Kidney capillary endothelial cell (primary cell): ENCODE data around the gene RASAL3.

ENCODE experiments used
- DNase-seq: peaks from one replicate; pipeline ENCODE4 v3.0.0-alpha.2; 2018; ENCODE audit warnings: low spot score

The RASAL3 gene

DNA sequence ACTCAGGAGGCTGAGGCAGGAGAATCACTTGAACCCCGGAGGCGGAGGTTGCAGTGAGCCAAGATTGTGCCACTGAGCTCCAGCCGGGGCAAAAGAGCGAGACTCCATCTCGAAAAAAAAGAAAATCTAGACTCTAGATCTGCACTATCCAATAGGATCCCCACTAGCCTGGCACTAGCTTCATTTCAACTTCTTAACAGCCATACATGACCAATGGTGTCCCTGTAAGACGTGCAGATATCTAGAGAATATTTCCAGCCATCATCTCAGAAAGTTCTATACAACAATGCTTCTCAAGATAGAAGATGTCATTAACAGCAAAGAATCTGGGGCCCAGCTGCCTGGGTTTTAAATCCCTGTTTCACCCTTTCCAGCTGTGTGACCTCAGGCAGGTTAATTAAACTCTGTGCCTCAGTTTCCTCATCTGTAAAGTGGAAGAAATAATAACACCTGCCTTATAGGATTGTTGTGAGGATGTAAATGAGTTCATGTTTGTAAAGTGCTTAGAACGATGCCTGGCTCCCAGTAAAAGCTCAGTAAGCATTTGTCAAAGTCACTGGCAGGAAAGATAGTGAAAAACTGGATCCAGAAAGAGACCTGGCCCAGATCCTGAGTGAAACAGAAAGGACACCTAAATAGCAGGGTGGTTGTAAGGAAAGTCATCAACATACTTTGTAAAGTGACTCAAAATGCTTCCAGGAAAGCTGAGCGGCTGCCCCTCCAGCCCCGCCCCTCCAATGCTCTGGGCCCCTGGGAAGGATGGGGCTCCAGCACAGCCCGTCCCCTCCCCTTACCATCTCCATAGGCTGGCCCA lies 28.1 kb downstream of the RASAL3 start:
- DNase-seq: no peak

DNA sequence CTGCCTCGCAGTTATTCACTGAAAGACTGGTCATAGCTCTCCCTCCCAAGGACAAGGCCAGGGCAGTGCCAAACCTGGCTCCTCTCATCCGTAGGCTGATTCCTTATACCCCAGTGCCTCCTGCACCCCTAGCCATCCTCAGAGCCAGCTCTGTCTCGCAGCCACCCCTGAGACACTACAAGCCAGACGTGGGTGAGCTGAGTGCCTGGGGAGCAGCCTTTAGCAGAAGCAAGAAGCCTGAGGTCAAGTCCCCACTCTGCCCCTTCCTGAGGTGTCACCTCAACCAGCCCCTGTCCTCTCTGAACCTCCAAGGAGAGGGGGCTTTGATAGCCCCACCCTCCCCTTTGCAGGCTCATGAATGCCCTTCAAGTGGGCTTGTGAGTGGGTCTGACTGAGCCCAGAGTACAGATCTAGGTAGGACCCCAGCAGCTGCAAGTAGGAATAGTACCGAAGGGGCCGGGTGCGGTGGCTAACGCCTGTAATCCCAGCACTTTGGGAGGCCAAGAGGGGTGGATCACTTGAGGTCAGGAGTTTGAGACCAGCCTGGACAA lies 30.8 kb downstream of the RASAL3 start:
- DNase-seq: no peak

DNA sequence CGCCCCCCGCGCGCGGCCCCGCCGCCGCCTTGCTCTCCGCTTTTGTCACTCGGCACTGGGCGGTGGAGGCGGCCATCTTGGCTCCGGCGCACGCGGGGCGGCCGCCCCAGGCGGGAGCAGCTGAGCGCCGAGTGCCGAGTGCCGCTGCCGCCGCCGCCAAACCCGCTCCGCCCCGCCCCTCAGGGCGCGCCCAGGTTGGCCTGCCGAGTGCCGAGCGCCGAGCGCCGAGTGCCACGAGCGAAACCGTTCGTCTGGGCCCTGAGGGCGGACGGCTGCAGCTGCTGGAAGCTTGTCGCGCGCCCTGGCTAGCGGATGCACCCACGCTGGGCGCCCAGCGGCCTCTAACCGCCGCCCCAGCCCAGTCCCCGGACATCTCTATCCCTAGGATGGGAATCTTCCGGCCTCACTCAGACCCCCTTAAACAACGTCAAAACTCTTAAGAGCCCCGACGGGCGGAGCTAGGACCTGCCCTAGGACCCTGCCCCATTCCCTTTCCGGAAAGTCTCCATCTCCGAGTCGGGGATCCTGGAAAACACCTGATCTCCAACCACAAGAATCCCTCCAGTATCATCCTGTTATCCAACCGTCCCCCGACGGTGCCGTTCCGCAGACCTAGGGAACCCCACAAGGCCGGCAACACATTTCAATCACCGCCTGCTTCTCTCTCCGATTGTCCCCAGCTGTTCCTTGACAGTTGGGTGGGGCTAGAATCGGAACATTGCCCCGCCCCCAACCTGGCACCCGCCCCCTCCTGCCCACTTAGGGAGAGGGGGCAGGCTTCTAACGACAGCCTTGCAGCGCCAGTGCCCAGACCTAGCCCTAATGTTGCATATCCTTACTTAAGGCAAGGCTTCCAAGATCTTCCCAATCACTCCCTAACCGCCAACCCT lies 31.5 kb downstream of the RASAL3 start:
- DNase-seq: peak; percentile 83

DNA sequence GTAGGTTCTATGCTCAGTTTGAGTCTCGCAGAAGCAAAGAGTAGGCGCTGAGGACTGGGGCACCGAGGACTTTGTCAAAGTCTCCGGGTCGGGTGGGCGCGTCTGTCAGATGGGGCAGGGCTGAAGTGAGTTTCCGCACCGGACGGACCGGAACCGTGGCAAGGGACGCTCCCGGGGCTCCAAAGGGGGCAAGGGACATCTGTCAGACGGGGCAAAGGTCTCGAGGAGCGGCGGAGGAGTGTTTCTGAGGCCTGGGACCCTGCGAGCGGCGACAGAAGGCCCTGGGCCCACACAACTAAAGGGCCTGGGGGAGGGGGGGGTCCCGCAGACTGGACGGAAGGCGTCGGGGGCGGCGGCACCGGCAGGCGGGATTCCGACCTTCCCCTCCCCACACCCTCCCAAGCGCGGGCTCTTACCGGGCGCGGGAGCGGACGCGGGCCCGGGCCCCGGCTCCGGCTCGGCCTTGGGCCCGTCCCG lies 32.3 kb downstream of the RASAL3 start:
- peak; percentile 9 for DNase-seq

DNA sequence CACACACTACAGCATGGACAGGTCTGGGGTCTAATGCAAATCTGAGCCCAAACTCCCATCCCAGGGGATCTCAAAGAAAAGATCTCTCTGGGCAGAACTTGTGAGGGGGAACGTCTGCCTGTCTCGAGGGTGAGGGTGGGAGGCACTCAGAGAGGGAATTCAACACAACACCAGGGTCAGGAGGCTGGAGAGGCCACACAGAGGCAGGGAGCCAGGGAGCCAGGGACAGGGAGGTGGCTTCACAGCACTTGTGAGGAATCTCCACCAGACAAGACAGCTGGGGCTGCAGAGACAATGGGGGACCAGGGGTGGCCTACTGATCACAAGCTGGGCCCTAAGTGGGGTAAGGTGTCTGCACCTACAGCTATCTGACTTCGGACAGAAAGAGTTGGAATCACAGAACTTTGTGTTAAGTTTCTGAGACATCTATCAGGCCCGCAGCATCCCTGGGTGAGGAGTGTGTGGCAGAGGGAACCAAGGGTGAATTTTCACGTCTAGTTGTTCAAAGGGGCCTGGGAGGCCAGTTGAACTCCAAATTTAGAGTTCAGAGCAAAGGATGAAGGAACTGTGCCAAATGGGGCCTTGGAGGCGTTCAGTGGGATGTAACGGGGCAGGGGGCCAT lies 32.8 kb downstream of the RASAL3 start:
- DNase-seq: no peak

DNA sequence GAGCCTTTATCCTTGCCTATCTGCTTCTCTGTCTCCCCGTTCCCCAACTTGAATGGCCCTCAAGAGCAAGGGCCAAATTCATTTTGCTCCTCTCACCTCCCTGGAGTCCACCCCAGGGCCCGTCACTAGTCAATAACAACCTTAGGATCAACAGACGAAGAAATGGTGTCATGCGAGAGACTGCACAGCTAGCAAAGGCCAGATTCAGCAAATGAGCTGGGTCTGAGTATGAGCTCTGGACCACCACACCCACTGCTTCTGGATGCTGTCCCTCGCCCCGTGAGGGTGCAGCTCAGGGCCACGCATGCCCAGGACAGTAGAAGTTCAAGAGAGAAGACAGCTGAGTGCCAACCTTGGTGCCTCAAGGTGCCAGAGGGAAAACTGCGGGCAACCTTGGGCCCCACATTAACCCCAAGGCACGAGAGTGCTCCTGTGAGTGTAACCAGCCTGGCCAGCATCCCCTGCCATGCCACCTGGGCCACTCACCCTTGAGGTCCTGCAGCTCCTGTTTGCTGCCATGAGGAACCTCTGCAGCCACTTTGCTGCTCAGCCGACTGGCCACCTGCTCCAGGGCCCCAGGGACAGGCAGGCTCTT lies 33.7 kb downstream of the RASAL3 start:
- no peak for DNase-seq

DNA sequence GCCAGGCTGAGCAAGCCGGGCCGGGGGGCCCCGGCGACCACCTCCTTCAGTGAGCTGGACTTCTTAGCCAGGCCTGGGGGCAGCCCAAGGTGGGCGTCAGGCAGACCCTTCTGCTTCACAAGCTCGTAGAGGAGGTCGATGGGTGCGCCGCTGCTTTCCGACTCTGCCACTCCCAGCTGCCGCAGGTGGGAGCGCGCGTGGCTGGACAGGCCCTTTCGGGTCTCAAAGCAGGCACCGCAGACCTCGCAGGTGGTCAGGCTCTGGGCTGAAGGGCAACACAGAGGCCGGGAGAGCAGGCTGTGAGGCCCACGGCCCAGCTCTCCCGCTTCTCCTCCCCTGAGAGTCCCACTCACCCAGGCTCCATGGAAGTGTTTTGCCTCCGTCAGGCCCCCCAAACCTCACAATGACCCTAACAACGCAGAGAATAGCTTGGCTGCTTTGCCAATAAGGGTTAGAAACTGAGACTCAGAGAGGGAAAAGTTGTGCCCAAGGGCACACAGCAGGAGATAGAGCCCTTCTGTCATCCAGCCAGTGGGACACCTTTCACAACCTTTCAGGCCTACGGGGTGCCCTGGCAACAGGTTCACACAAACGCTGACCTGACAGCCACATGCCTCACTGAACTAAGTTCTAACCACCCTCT lies 34.4 kb downstream of the RASAL3 start:
- no peak for DNase-seq

DNA sequence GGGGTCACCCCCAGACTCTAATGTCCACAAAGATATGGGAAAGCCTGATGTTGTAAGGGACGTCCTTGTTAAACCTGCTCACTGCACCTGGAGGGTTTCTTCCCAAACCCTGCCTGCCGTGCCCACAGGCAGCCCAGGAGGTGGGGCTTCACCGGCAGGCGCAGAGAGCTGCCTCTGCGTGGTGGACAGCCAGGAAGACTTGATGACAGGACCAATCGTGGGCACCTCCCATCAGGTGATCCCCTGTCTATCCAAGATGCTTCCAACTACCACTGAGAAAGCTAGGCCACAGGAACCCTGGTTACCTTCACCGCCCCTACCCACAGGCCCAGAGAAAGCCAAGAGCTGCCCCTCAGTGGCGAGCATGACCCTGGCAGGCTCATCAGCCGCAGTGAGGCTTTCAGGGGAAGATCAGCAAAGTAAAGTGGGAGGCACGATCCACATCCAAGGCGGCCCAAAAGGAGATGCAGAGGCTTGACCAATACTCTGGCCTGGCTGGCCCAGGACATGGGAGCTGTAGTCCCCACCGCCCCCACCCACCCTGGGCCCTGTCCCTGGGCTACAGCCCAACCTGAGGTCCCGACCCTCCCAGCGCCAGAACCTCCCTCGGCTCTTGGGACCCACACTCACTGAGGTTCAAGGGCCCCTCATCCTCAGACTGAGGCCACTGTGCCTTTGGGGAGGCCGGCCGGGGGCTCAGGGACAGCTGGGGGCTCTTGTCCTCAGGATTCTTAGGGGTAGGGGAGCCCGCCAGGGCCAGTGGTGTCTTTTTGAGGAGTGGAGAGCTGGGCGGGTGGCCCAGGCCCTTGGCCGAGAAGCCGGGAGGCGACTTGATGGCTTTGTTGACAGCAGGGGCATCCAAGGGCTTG lies 35.2 kb downstream of the RASAL3 start:
- DNase-seq: no peak

DNA sequence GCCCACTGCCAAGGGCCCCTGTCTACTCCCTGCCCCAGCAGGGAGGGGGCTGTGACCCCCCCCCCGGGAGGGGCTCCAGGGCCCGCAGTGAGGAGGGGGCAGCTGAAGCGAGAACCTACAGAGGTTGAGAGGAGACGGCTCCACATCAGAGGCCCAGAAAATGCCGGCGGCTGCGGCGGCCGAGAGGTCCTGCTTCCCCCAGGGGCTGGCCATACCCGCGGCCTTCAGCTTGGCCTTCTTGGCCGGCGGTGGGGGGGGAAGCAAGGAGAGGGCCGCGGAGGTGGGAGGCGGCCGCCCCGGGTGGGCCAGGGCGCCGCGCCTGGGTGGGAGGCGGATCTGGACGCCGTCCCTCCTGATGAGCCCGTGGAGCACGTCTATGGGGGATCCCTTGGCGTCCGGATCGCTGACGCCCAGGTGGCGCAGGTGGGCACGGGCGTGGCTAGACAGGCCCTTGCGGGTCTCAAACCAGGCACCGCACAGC lies 36.3 kb downstream of the RASAL3 start:
- no peak for DNase-seq

DNA sequence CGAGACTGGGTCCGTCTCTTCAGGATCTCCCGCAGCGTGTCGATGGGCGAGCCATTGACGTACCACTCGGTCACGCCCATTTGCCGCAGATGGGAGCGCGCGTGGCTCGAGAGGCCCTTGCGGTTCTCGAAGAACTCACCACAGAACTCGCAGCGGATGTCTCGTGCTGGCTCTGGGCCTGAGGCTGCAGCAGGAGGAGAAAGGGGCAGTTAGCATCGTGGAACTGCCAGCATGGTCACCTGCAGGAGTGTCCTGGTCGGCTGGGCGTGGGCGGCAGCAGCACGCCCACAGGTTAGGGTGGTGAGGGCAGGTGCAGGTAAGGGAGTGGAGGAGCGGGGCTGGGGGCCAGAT lies 37.0 kb downstream of the RASAL3 start:
- no peak for DNase-seq

DNA sequence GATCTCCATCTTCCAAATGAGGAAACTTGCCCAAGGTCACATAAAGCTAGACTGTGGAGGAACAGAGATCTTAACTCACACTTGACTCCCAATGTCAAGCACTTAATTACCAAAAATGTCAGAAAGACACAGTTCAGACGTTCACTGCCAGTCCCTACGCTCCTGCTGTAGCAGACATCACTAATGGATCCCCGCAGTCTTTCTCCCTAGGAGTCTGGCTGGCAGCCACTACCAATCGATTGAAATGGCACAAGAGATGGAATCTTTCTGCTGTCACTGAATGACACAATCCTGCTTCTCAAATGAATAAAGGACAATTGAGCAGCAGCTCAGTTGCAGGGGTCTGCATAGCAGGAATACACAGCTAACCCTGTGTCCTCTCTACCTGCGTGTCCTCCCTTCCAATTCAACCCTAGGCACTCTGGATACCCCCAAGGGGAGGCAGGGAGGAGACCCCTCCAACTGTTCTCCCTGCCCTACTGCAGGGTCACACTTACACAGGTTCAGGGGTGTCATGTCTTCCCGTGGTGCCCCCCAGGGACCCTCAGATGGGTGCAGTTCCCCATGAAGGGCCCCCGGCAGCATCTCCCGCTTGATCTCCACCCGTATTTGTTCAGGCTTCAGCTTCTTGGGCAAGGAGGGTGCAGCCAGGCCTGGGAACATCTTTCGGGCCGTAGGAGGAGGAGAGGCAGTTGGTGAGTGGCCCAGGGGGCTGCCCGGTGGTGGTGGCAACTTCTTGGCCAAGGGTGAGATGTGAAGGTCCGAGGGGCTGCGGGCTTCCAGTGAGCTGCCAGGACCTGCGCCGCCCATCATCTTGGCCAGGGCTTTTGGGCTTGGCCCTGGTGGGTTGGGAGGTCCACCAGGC lies 37.6 kb downstream of the RASAL3 start:
- DNase-seq: no peak

DNA sequence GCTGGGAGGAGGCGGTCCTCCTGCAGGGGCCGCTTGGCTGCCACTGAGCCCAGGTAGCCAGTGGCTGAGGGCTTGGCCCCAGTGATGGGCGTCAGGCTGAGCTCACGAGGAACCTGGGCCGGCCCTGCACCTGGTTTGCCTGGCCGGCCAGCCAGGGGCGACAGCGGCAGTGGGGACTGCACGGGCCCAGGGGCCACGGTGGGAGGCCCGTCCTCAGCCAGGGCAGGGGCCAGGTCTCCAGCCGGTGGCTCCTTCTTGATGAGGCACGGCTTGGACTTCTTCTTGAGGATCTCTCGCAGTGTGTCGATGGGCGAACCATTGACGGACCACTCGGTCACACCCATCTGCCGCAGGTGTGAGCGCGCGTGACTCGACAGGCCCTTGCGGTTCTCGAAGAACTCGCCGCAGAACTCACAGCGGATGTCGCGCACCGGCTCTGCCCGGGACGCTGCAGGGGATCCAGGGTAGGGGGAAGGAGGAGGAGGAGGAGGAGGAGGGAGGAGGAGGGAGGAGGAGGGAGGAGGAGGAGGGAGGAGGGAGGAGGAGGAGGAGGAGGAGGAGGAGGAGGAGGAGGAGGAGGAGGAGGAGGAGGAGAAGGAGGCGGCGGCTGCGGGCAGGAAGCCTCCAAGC lies 38.9 kb downstream of the RASAL3 start:
- no peak for DNase-seq

DNA sequence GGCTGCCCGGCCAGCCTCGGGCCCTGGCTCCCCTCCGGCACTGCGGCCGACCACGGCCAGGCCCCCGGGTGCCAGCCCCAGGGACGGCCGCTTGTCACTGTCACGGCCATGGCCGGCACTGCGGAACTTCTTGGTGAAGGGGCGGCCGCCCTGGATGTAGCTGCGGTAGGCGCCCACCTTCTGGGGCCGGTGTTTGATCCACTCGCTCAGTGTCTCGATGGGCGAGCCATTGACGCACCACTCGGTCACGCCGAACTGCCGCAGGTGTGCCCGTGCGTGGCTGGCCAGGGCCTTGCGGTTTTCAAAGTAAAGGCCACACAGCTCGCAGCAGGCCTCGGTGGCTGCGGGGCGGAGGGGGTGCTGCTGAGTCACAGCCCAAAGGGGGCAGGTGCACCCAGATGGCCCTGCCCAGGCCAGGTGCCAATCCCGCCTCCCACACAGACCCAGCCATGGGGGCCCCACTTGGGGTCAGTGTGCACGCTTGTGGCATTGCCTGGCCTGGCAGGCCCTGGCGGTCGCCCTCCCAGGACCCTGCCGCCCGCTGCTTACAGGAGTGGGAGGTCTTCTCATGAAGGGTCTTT lies 39.6 kb downstream of the RASAL3 start:
- DNase-seq: no peak

DNA sequence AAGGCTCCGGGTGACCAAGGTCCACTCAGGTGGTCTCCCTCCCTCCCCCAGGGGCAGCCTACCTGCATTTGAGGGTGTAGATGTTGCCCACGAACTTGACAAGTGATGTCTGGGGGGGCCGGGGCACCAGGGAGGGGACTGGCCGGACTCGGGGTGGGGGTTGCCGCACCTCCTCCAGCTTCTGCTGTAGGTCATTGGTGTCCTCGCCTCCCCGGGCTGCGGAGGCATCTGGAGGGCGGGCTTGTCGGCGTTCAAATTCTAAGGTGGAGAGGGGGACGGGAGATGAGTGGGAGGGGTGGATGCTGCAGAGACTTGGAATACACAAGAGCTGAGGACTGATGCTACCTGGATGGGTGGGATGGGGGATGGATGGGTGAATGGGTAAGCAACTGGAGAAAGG lies 40.2 kb downstream of the RASAL3 start:
- DNase-seq: no peak

DNA sequence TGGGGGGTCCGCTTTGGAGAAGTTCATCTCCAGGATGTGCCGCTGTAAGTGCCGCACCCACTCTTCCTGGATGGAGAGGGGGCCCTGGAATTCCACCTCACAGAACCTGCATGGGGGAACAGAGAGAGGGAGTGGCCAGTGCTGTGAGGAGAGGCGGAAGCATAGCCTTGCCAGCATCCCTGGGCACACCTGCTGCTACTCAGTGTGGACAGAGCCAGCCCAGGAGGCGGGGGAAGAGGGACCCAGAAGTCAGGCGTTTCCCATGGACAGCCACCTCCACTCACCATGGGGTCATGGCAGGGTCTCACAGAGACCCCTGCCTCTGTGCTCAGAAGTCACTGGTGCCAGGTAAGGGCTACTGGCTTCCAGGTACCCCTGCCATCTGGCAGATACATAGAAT lies 41.2 kb downstream of the RASAL3 start:
- no peak for DNase-seq

DNA sequence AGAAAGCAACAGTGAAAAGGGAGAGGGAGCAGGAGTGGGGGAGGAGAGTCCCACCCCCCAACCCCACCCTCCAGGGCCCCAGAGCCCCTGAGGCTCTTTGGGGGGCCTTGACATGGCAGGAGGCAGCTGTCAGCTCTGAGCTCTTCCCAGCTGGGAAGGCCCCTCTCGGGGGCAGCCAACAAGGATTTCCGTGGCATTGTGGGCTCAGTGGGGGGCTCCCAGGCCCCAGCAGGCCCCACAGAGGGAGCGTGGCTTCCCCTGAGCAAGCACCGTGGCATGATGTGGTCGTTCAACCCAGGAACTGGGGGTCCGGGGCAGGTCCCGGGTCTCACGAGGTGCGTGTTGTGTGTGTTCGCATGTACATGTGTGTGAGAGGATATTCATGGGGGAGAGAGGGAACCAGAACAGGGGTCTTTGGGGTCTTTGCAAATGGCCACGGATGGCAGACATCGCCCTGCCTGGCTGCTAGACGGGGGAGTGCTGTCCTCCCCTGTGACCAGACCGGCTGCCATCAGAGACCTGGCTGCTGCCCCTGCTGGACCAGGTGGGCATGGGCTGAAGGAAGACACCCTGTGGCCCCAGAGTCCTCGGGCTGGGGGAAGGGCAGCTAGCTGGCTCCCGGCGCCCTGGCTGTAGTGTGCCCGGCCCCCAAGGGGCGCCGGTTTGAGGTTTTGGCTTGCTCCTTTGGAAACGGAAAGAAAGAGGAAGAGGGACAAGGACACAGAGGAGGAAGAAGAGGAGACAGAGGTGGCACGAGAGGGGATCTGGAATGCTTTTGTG lies 41.9 kb downstream of the RASAL3 start:
- no peak for DNase-seq

DNA sequence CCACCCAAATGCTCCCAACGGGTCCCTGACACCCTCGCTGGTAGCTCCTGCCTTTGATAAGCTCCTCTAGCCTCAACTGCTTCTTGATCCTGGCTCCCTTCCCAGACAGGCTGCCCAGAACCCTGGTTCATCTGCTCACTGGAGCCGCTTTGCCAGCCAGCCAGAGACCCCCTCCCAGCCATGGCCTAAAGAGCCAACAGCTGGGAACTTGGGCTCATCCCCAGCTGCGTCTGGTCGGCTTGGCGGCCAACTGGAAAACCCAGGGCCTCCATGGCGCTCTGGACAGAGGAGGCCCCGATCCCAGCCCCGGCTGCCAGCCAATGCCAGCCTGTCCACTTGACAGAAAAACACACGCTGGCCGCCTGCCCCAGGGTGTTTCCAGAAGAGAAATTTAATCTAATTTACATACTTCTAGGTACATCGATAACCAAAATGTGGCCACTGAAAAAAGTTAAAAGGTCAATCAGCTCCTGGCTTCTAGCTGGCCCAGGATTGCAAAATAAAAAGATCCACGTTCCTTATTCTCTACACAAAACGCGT lies 42.6 kb downstream of the RASAL3 start:
- no peak for DNase-seq
